ENCODE results near the gene FOXC1.

Gene FOXC1

GRCh38 chr6:1624851-1625781 lies 15.4 kb downstream of the FOXC1 start:
- no peak for DNase-seq

GRCh38 chr6:1625794-1626435 lies 16.2 kb downstream of the FOXC1 start:
- DNase-seq, result no peak

DNA sequence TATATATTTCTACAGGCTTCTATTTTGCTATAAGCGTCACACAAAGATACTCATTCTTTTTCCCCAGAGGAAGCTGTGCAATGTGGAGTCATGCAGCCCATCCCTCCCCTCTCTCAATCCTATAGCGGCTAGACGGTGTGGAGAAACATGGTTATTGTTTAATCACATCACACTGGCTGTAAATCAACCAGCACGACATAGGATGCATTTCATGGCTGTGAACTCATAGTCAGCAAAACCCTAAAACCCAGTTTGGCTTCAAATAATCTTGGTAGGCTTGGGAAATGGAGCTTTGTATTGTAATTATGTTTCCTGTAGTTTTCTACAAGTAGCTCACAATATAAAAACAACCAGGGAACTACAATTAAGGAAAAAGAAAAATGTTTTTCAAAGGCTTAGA lies 16.8 kb downstream of the FOXC1 start:
- no peak for DNase-seq

DNA sequence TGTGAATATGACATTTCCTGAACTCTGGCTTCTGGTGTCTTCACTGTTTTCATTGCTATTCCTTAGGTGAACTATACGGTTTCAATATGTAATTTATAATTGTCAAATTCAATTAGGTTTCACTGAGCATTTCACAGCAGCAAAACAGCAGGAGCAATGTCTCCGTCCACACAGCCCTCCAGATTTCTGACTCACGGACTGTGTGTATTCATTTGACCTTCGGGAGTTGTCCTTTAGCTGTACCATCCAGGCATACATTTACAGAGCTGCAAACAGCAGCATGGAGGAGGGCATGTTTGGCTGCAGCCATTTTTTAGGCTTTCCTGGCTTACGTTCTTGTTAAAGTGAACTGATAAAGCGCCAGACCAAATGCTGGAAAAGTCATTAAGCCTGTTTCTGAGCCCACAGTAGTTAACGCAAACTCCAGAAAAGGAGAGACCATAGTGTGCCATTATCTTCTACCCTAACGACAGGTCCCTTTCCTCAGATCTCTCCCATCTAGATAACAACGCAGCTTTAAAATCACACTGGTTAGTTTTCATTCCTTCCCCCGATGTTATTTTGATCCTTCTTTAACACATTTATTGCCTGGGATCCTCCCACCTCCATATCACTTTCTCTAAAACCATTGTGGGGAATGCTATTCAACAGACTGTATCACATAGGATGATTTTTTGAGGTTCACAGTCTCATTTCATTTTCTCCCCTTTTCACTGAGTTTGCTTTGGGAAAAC lies 18.3 kb downstream of the FOXC1 start:
- no peak for DNase-seq

GRCh38 chr6:1629316-1629715 lies 19.6 kb downstream of the FOXC1 start:
- DNase-seq, result no peak

DNA sequence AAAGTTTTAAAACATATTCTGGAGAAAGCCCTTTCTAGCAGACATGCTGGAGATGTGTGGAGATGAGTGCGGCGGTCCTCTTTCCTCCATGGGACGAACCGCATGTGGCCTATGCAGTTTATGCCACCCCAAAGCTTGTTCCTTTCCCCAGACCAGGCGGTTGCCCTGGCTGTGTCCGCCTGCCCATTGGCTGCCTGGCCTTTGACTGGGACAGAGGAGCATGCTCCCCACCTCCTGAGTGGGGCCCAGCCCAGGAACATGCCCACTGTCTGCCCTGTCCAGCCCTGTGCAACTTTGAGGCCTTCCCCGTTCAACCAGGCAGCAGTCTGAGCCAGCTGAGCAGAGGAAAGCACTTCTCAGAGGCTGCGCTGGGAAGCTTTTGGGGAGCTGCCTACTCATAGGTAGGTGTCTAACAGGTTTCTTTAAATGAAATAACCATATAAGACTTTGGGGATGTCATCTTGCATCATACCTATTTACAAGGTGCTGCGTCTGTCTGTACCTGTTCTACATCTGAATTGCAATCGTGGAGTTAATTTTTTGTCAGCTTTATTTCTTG lies 20.6 kb downstream of the FOXC1 start:
- no peak for DNase-seq

DNA sequence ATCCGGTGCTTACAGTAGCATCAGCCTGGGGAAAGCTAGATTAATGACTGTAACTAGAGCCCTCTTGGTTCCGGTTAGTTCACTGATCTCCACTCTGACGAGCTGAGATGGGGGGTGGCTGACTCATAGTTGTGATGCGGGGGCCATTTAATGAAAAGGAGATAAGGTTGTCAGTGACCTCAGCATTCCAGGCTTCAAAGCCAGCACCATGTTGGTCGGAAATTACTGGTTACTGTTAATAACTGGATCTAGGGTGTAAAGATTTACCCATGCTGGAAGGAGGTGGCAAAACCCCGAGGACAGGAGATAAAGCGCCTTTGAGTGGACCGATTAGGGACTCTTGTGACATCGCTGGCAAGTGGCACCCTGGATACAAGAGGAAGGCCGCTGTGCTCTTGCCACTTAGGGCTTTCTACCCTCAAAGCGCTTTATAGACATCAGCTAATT lies 21.1 kb downstream of the FOXC1 start:
- DNase-seq, result no peak

DNA sequence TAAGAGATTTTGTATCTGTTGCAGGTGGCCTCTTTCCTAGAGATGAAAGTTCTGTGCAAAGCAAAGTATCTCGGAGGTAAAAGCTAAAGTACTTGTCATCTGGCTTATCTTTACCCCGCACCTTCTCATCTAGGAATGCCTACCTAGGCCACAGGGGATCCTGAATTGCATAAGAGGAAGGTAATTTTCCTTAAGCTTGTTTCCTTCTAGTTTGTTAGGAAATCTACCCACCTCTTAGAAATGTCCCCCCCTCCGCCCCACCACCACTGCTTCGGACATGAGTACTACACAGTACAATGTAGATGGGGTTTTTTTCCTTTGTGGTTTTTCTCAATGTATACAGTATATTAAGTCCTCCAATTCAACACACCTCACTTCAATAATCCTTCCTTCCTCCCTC lies 21.5 kb downstream of the FOXC1 start:
- no peak for DNase-seq

DNA sequence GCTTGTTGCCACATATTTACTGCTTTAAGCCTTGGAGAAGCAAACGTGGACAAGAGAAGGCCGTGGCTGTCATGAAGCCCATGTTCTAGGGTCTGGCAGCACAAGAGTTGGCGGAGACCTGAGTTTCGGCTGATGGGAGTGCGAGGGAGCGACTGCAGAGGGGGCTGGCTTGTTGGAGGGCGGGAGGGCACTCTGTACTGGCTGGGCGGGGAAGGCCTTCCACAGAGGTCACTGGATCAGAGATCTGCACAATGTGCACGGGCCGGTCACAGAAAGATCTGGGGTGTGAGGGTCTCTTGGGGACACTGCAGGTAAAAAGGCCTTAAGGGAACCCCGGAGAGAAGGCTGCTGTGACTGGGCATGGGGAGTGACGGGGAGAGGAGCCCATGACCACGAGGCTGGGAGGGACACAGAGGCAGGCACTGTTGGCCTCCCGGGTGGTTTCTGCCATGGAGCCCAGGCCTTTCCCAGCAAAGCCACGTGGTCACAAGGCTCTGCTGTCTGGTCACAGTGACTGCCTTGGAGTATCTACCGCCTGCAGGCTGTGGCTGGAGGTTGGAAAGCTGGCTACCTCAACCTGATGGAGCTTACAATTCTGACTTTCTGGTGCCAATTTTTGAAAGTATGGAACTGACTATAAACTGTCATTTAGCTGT lies 23.8 kb downstream of the FOXC1 start:
- no peak for DNase-seq

DNA sequence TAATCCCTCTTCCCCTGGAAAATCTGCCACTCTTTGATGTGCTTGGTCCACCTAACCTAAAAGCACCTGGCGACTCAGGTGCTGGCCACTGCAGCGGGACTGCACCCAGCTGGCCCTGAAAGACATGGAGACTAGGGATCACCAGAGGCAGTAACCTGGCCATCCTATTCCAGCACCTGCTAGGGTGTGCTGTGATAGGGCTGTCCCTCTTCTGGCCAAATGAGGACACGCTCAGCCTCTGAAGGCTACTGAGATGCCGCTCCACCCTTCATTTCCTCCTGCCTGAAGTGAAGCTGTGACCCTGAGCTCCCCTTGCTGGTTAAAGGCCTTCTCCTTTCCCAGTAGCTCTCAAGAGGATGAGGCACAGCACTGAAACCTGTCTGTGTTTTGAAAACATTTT lies 24.4 kb downstream of the FOXC1 start:
- no peak for DNase-seq

GRCh38 chr6:1635305-1636010 lies 25.7 kb downstream of the FOXC1 start:
- DNase-seq, result no peak

DNA sequence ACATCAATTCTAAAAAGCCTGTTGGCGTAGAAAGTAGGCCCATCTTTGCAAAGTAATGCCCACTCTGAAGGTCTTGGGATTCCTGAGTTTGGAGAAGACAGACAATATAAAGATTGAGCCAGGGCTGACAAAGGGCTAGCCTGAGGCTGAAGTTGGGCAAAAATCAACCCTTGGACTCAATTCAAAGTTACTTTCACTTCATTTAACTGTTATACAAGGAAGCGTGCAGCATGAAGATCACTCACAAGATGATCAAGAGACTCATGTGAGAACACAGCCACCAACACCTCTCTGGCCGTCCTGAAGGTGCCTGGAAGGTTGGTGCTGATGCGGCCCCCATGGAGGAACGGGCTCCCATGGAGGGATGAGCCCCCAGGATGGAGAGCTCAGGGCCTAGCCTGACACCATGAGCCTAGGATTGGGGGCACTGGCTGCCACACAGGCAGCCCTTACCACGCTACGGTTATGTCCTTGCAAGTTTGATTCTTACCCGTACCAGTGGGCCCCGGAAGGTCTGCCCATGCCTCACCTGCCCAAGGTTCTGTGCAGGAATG lies 26.6 kb downstream of the FOXC1 start:
- DNase-seq, result no peak

- DNase-seq, result no peak
Measured at GRCh38 chr6:1636971-1637871, 27.5 kb downstream of the FOXC1 start.

DNA sequence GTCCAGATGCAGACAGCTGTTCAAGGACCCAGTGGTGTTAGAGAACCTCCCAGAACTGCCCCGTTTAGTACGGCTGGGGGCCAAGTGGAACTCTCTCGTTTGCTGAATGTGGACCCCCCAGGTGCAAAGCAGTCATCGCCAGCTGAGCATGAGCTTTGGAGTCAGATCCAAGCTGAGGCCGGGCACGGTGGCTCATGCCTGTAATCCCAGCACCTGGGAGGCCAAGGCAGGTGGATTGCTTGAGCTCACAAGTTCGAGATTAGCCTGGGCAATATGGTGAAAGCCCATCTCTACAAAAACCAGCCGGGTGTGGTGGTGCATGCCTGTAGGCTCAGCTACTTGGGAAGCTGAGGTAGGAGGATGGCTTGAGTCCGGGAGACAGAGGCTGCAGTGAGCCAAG lies 29.7 kb downstream of the FOXC1 start:
- no peak for DNase-seq

GRCh38 chr6:1640476-1640875 lies 30.8 kb downstream of the FOXC1 start:
- no peak for DNase-seq

- DNase-seq, result no peak
Measured at GRCh38 chr6:1641343-1641885, 31.7 kb downstream of the FOXC1 start.

- no peak for DNase-seq
Measured at GRCh38 chr6:1643111-1643510, 33.4 kb downstream of the FOXC1 start.

DNA sequence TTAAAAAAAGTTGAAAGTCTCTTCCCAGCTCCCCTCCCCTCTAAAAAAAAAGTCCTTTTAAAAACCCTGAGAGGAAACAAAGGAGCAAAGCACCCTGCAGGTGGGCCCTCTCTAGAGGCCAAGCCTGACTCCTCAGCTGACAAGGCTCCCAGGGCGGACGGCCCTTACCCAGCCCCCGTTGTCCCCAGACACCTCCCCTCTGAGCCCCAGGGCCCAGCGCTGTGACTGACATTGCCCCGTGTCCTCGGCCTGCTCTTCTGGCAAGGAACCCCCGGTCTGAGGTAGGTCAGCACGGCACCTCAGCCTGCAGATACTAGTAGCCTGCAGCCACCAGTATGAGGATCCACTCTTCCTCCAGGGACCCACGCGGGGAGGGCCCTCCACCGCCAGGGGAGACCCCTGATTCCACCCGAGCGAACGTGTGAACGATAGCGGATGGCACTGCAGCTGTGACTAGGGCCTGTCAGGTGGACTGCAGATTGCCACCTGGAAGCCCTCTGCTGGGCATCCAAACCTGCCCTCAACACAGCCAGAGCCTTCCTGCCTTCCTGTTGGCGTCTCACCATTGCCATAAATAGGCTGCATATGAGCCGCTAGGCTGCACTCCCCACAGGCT lies 34.2 kb downstream of the FOXC1 start:
- no peak for DNase-seq

GRCh38 chr6:1644516-1645060 lies 34.9 kb downstream of the FOXC1 start:
- no peak for DNase-seq

All from AML-193 (cell line).